GM21423 (cell line): ENCODE data around the gene TSPAN16.

ENCODE experiments used
- ATAC-seq: cut with Tn5 transposase; IDR thresholded peaks from one replicate; pipeline ENCODE4 v1.9.1; 2021; ENCODE audit warnings: mild to moderate bottlenecking, moderate library complexity; ENCODE audit not compliant: unreplicated experiment

The TSPAN16 gene

GRCh38 chr19:11268783-11269267, 27.1 kb upstream of the TSPAN16 start:
- ATAC-seq = no peak

GRCh38 chr19:11269408-11269807, 26.6 kb upstream of the TSPAN16 start:
- no peak for ATAC-seq

- ATAC-seq = no peak
These were observed 22.7 kb upstream of the TSPAN16 start for GRCh38 chr19:11273296-11273695.

GRCh38 chr19:11273989-11274388, 22.0 kb upstream of the TSPAN16 start:
- ATAC-seq = no peak

- ATAC-seq = no peak
These were observed 21.4 kb upstream of the TSPAN16 start for GRCh38 chr19:11274533-11275086.

- no peak for ATAC-seq
These were observed 17.3 kb upstream of the TSPAN16 start for GRCh38 chr19:11278670-11279069.

- ATAC-seq = no peak
These were observed 16.3 kb upstream of the TSPAN16 start for GRCh38 chr19:11279505-11280236.

- no peak for ATAC-seq
These were observed 14.5 kb upstream of the TSPAN16 start for GRCh38 chr19:11281356-11282049.

- no peak for ATAC-seq
These were observed 11.4 kb upstream of the TSPAN16 start for GRCh38 chr19:11284515-11284914.

- no peak for ATAC-seq
These were observed 9.5 kb upstream of the TSPAN16 start for GRCh38 chr19:11286312-11286974.

- no peak for ATAC-seq
These were observed 7.6 kb upstream of the TSPAN16 start for GRCh38 chr19:11288349-11288748.

GRCh38 chr19:11290256-11290655, 5.7 kb upstream of the TSPAN16 start:
- ATAC-seq = no peak

- no peak for ATAC-seq
These were observed 4.5 kb upstream of the TSPAN16 start for GRCh38 chr19:11291415-11291814.

- no peak for ATAC-seq
These were observed 4.0 kb upstream of the TSPAN16 start for GRCh38 chr19:11291991-11292390.

GRCh38 chr19:11293433-11294389, 2.2 kb upstream of the TSPAN16 start:
- no peak for ATAC-seq

- ATAC-seq = no peak
These were observed 780 bp upstream of the TSPAN16 start for GRCh38 chr19:11295180-11295579.

- ATAC-seq = no peak
These were observed 304 bp downstream of the TSPAN16 start for GRCh38 chr19:11296264-11296663.

GRCh38 chr19:11299946-11300810, 4.2 kb downstream of the TSPAN16 start:
- no peak for ATAC-seq

- no peak for ATAC-seq
These were observed 4.8 kb downstream of the TSPAN16 start for GRCh38 chr19:11300811-11301120.

GRCh38 chr19:11304936-11305335, 9.0 kb downstream of the TSPAN16 start:
- no peak for ATAC-seq
